ENCODE data around the gene TEX19. TPM values are rescaled to one million over a fixed set of nuclear protein-coding genes. Genes with fewer than 3 reads are reported as not detected.

The TEX19 gene
- total RNA-seq, 1 donor, result not detected

DNA sequence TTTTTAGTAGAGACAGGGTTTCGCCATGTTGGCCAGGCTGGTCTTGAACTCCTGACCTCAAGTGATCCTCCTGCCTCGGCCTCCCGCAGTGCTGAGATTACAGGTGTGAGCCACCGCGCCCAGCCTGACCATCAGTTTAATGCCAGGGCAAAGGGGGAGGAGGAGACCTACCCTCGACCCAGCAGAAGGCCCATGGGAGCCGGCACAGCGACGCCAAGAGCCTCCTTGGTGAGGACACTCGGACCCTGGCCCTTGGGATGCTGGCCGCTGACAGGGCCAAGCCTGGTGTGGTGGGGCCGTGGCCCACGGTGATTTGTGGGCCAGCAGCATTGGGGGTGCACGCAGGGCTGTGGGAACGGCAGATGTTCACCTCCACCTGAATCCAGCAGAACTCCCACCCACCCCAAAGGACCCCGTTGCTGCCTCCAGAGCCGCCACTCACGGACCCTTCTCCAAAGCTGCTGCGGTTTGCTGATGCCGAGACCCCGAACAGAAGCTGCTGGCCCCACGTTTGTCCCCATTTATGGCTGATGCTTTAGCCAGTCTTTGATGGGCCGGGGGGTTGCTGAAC, 32.5 kb downstream of the TEX19 start:
- no peak for DNase-seq (ENCODE audit: low read depth)
- H3K4me3 ChIP-seq (ENCODE audit: low read depth, low read length), result no peak overlapping the region
- TF ChIP-seq, protein P1, sequence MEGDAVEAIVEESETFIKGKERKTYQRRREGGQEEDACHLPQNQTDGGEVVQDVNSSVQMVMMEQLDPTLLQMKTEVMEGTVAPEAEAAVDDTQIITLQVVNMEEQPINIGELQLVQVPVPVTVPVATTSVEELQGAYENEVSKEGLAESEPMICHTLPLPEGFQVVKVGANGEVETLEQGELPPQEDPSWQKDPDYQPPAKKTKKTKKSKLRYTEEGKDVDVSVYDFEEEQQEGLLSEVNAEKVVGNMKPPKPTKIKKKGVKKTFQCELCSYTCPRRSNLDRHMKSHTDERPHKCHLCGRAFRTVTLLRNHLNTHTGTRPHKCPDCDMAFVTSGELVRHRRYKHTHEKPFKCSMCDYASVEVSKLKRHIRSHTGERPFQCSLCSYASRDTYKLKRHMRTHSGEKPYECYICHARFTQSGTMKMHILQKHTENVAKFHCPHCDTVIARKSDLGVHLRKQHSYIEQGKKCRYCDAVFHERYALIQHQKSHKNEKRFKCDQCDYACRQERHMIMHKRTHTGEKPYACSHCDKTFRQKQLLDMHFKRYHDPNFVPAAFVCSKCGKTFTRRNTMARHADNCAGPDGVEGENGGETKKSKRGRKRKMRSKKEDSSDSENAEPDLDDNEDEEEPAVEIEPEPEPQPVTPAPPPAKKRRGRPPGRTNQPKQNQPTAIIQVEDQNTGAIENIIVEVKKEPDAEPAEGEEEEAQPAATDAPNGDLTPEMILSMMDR (IDR thresholded peaks at IDR 0.05; ENCODE audit: insufficient read depth, low read depth, low read length), result no peak

DNA sequence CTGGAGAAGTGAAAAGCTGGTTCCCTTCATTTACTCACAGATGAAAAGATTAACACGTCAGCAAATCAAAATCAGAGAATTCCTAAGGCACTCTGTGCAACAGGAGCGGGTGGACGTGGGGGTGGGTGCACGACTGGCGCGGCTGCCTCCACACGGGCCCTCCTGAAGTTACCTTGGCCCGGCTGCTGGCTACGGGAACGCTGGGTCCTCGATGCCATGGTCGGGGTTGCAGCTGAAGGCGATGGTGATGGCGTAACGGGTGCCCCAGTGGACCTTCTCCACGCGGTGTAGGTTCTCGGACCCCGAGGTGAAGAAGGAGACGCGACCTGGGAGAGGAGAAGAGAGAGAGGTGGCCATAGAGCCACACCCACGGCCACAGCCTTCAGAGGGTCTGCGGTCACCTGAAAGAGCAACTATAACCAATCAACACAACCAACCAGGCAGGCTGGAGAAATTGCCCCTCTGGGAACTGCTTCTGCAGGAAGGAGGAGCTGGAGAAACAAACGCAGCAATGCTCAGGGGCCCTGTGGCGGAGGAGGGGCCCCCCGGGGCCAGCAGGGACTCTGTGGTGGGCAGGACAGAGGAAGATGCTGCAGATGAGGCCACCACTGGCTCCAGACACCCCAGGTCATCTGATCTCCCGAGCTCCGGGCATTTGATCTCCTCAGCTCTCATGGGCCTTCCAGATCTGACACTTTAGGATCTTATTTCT, 33.3 kb downstream of the TEX19 start:
- TF ChIP-seq, protein P1 (IDR thresholded peaks at IDR 0.05; ENCODE audit: insufficient read depth, low read depth, low read length), result no peak
- no peak overlapping the region for H3K4me3 ChIP-seq (ENCODE audit: low read depth, low read length)
- DNase-seq (ENCODE audit: low read depth), result no peak

DNA sequence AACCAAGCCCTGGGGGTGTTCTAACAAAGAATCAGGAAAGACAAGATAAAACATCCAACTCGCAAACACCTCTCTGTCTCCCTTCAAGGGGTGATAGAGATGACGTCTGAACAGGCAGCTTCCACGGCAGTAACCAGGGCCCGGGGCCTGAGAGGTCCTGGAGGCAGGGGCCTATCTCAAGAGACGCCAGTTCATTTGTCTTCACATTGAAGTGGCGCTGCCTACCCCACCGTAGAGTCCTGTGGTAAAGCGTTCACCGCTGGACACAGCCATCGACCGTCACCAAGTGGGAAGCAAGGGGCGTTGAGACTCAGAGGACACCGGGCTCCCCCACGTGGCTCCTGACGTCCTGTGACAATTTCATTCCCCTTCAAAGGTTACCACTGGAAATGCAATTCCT, 33.9 kb downstream of the TEX19 start:
- no peak for DNase-seq (ENCODE audit: low read depth)
- no peak overlapping the region for H3K4me3 ChIP-seq (ENCODE audit: low read depth, low read length)
- TF ChIP-seq, protein P1 (IDR thresholded peaks at IDR 0.05; ENCODE audit: insufficient read depth, low read depth, low read length), result no peak

DNA sequence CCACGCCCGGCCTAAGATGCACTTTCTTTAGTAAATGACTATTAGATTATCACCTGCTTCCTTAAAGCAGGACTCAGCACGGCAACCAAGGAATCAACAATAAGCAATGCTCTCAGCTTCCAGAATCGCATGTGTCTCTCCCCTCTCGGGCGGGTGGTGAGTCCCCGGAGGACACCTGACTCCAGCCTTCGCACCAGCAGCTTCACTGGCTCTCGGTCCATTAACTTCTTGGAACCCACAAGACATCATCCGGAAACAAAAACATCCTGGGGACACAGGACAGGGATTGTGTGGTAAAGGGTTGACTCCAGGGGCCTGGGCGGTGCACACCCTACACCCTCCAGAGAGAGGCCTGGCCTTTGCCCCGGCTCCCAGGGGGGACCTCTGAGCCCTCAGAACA, 35.2 kb downstream of the TEX19 start:
- H3K4me3 ChIP-seq (ENCODE audit: low read depth, low read length), result no peak overlapping the region
- no peak for DNase-seq (ENCODE audit: low read depth)
- TF ChIP-seq, protein P1 (IDR thresholded peaks at IDR 0.05; ENCODE audit: insufficient read depth, low read depth, low read length), result no peak

DNA sequence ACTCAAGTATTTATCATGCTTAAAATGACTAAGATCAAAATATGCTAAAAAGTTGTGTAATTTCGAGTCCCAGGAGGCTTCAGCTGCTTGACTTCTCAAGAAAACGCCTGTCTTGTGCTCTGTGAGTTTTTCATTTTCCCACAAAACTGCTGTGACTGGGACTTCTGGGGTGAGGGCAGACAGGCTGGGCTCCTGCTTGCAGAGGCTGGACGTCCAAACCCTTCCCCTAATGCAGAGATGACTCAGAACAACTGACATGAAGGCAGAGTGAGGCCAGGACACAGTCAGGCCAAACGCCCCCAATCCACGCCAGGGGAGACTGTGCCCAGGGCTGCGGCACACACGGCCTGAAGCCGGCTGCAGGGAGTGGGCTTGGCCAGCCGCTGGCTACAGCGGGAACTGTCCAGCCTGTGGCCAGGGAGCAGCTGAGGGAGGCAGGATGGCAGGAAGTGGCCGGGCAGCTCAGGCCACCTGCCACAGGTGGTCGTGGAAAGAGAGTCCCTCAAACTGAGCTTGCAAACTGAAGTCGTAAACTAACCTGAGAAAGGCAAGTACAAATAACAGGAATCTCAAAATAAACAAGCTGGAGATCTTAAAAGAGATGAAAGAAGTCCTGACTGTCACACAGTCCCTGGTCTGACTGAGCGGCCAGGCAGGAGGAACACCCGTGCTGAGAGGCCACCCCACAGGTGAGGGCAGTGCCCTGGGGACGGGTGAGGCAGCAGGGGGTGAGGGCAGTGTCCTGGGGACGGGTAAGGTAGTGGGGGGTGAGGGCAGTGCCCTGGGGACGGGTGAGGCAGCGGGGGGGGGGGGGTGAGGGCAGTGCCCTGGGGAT, 37.8 kb downstream of the TEX19 start:
- H3K4me3 ChIP-seq (ENCODE audit: low read depth, low read length), result no peak overlapping the region
- DNase-seq (ENCODE audit: low read depth), result peak; percentile 91
- TF ChIP-seq, protein P1 (IDR thresholded peaks at IDR 0.05; ENCODE audit: insufficient read depth, low read depth, low read length), result no peak

DNA sequence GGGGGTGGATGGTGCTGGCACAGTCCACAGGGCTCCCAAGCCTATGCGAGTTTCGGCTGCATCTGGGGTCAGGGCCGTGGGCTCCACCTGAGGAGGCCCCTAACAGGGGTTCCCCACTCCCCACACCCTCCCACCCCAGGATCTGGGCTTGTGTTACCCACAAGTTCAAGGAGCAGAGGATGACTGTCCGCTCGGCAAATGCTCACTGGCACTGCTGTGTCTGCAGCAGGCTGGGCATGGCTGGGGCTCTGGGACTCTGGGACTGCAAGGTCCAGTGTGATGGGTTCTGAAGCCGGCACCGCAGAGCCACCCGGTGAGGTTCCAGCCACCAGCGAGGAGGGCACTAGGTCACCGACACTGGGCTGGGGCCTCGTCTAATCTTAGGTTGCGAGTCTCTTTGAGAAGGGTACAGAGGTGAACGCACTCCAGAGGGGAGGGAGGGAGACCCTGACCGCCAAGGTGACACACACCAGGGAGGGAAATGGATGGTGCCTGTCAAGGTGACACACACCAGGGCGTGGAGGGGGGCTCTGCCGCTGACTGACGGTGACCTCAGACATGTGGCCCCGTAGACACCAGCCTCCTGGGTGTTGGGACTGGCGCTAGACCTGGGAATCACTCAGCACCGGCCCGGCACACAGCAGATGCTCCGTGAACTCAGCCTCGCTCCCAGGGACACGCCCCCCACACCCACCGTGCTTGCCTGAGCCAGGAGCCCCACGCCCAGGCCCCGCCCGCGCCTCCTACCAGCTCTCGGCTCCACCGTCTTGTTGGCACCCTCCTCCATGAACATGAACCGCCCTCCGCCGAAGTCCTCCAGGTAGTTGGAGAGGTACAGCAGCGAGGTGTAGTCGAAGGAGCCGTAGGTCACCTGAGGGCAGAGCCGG, 38.6 kb downstream of the TEX19 start:
- no peak for DNase-seq (ENCODE audit: low read depth)
- no peak overlapping the region for H3K4me3 ChIP-seq (ENCODE audit: low read depth, low read length)
- TF ChIP-seq, protein P1 (IDR thresholded peaks at IDR 0.05; ENCODE audit: insufficient read depth, low read depth, low read length), result no peak
